Activated CD8-positive, alpha-beta memory T cell treated with anti-CD3 and anti-CD28 coated beads, Interleukin-2, amount 50 U/mL, for 1 hour (primary cell): ENCODE results near the gene OR2A7.
"Not testable (repeated sequence)": the region's sequence is repeated elsewhere in the genome, so short reads cannot be mapped to it uniquely, and the experiment has no call there.

Experiments used
- DNase-seq: peaks from one replicate; pipeline ENCODE4 v3.0.0-alpha.2; 2020; ENCODE audit errors: extremely low read depth

Gene OR2A7

GRCh38 chr7:144252307-144252706, 12.3 kb downstream of the OR2A7 start:
- DNase-seq: not testable (repeated sequence)

GRCh38 chr7:144247674-144248330, 16.8 kb downstream of the OR2A7 start:
- DNase-seq: not testable (repeated sequence)

- not testable (repeated sequence) for DNase-seq
Observed at GRCh38 chr7:144246967-144247366, 17.6 kb downstream of the OR2A7 start.

- DNase-seq: not testable (repeated sequence)
Observed at GRCh38 chr7:144245372-144245771, 19.2 kb downstream of the OR2A7 start.

- not testable (repeated sequence) for DNase-seq
Observed at GRCh38 chr7:144239365-144239764, 25.2 kb downstream of the OR2A7 start, which contains the start of gene OR2A42. Gene OR2A42, minus strand, starts transcription at chr7:144239605. Its CDS starts 6,762 bp downstream, at chr7:144232843.

GRCh38 chr7:144238530-144239082, 26.0 kb downstream of the OR2A7 start:
- not testable (repeated sequence) for DNase-seq

GRCh38 chr7:144233039-144233438, 31.6 kb downstream of the OR2A7 start:
- not testable (repeated sequence) for DNase-seq

GRCh38 chr7:144231027-144231426, 33.6 kb downstream of the OR2A7 start:
- not testable (repeated sequence) for DNase-seq

GRCh38 chr7:144228810-144229209, 35.8 kb downstream of the OR2A7 start:
- DNase-seq: not testable (repeated sequence)

GRCh38 chr7:144226866-144227265, 37.7 kb downstream of the OR2A7 start:
- DNase-seq: not testable (repeated sequence)

GRCh38 chr7:144223675-144224074, 40.9 kb downstream of the OR2A7 start:
- DNase-seq: not testable (repeated sequence)

GRCh38 chr7:144220531-144220930, 44.1 kb downstream of the OR2A7 start:
- not testable (repeated sequence) for DNase-seq

- not testable (repeated sequence) for DNase-seq
Observed at GRCh38 chr7:144219149-144219548, 45.4 kb downstream of the OR2A7 start.

- not testable (repeated sequence) for DNase-seq
Observed at GRCh38 chr7:144218581-144218980, 46.0 kb downstream of the OR2A7 start.

- DNase-seq: not testable (repeated sequence)
Observed at GRCh38 chr7:144217200-144217599, 47.4 kb downstream of the OR2A7 start.
